HepG2 (cell line): ENCODE data around the gene RAB22A. TPM values are rescaled to one million over a fixed set of nuclear protein-coding genes. Genes with fewer than 3 reads are reported as not detected.

Experiments
- BORCS8-MEF2B ChIP-seq: sonication (generic); formaldehyde crosslinking; IDR thresholded peaks from 2 replicates; pipeline ENCODE4 v1.8.0; 2022; ENCODE audit warnings: mild to moderate bottlenecking, missing genetic modification reagents
- FOXA3 ChIP-seq: IDR thresholded peaks from 2 replicates; pipeline ENCODE4 v1.6.1; 2016; ENCODE audit warnings: missing genetic modification reagents, missing compliant biosample characterization
- FOXK1 ChIP-seq: sonication (generic); formaldehyde crosslinking; IDR thresholded peaks from 2 replicates; pipeline ENCODE4 v1.4.0; 2020; ENCODE audit warnings: low read depth, missing genetic modification reagents, borderline replicate concordance
- GABPB1 ChIP-seq: IDR thresholded peaks from 2 replicates; pipeline ENCODE4 v1.6.1; 2016; ENCODE audit warnings: mild to moderate bottlenecking, missing genetic modification reagents, moderate library complexity, missing compliant biosample characterization
- MAFK ChIP-seq, 2 experiments: IDR thresholded peaks in 1 of 2; conservative IDR thresholded peaks in 1 of 2; 2 replicates each; pipeline ENCODE4 v1.6.1; 2011; ENCODE audit warnings: improper control_type of control experiment in 2 of 2, low read length in 2 of 2
- MEIS1 ChIP-seq: sonication (generic); formaldehyde crosslinking; IDR thresholded peaks from 2 replicates; pipeline ENCODE4 v1.9.0; 2021; ENCODE audit warnings: mild to moderate bottlenecking, missing genetic modification reagents, moderate library complexity, borderline replicate concordance
- MEIS2 ChIP-seq: sonication (generic); formaldehyde crosslinking; IDR thresholded peaks from 2 replicates; pipeline ENCODE4 v1.9.0; 2021; ENCODE audit warnings: mild to moderate bottlenecking, missing genetic modification reagents
- POLR2G ChIP-seq: fragments of 200-400 bp; formaldehyde crosslinking; IDR thresholded peaks from 2 replicates; pipeline ENCODE4 v1.6.1; 2018; ENCODE audit warnings: mild to moderate bottlenecking, low read depth, low read length, moderate library complexity
- RXRA ChIP-seq: sonication (generic); formaldehyde crosslinking; IDR thresholded peaks from 2 replicates; pipeline ENCODE4 v1.5.1; 2020; ENCODE audit warnings: missing genetic modification reagents
- SYNCRIP ChIP-seq: fragments of 200-400 bp; formaldehyde crosslinking; IDR thresholded peaks from 2 replicates; pipeline ENCODE4 v1.6.1; 2018; ENCODE audit warnings: mild to moderate bottlenecking, low read depth, low read length; ENCODE audit not compliant: insufficient read depth
- TCF7L2 ChIP-seq: IDR thresholded peaks from 2 replicates; pipeline ENCODE4 v1.6.1; 2011; ENCODE audit warnings: mild to moderate bottlenecking, low read depth, low read length, moderate library complexity
- THAP11 ChIP-seq: IDR thresholded peaks from 2 replicates; pipeline ENCODE4 v1.6.1; 2016; ENCODE audit warnings: missing biosample characterization, missing genetic modification reagents
- TOE1 ChIP-seq: sonication (generic); formaldehyde crosslinking; IDR thresholded peaks from 2 replicates; pipeline ENCODE4 v1.4.0; 2020; ENCODE audit warnings: mild to moderate bottlenecking, missing genetic modification reagents
- WIZ ChIP-seq: sonication (generic); formaldehyde crosslinking; IDR thresholded peaks from 2 replicates; pipeline ENCODE4 v1.5.1; 2020; ENCODE audit warnings: mild to moderate bottlenecking, missing genetic modification reagents
- ZFP41 ChIP-seq: sonication (generic); formaldehyde crosslinking; IDR thresholded peaks from 2 replicates; pipeline ENCODE4 v1.4.0; 2020; ENCODE audit warnings: mild to moderate bottlenecking, missing genetic modification reagents, borderline replicate concordance
- ZMAT3 ChIP-seq: sonication (generic); formaldehyde crosslinking; conservative IDR thresholded peaks from 2 replicates; pipeline ENCODE4 v1.7.0; 2021; ENCODE audit warnings: missing genetic modification reagents
- ZNF317 ChIP-seq: sonication (generic); formaldehyde crosslinking; IDR thresholded peaks from 2 replicates; pipeline ENCODE4 v1.5.0; 2020; ENCODE audit warnings: mild to moderate bottlenecking, missing genetic modification reagents
- ZNF331 ChIP-seq: sonication (generic); formaldehyde crosslinking; IDR thresholded peaks from 2 replicates; pipeline ENCODE4 v1.4.0; 2020; ENCODE audit warnings: missing genetic modification reagents
- ZNF724P ChIP-seq: sonication (generic); formaldehyde crosslinking; IDR thresholded peaks from 2 replicates; pipeline ENCODE4 v1.8.0; 2022; ENCODE audit warnings: missing genetic modification reagents, borderline replicate concordance
- ZNF776 ChIP-seq: sonication (generic); formaldehyde crosslinking; IDR thresholded peaks from 2 replicates; pipeline ENCODE4 v1.4.0; 2020; ENCODE audit warnings: mild to moderate bottlenecking, missing genetic modification reagents
- ZSCAN9 ChIP-seq: IDR thresholded peaks from 2 replicates; pipeline ENCODE4 v1.6.1; 2016; ENCODE audit warnings: borderline replicate concordance
- polyA plus RNA-seq, 8 experiments: library from polyadenylated mRNA; depleted of rRNA in 3 of 8; stranded (reverse) in 7 of 8; unstranded in 1 of 8; fragments of >200 nt; fragmentation: Illumina TruSeq in 4 of 8; extraction: Trizol in 4 of 8; gene quantifications; 2 replicates each; pipeline versions ENCODE4 v1.2.1 to v1.2.3, GENCODE V29; 2011 to 2016; ENCODE audit warnings: low read depth in 4 of 8, missing spikeins in 1 of 8, mixed read lengths in 1 of 8; ENCODE audit not compliant: insufficient read depth in 1 of 8
- total RNA-seq, 5 experiments: library from RNA; depleted of rRNA; stranded (reverse); fragments of >200 nt; fragmentation: Illumina TruSeq; extraction: Trizol; gene quantifications; 2 replicates each; pipeline ENCODE4 v1.2.3, GENCODE V29; 2016; ENCODE audit warnings: low read depth in 1 of 5
- TF ChIP-seq, protein P1 (sequence below): sonication (generic); formaldehyde crosslinking; IDR thresholded peaks from 2 replicates; pipeline ENCODE4 v1.5.0; 2020; ENCODE audit warnings: mild to moderate bottlenecking, missing genetic modification reagents, borderline replicate concordance
- TF ChIP-seq, protein P2 (sequence below), 2 experiments: sonication (generic) in 1 of 2; formaldehyde crosslinking in 1 of 2; IDR thresholded peaks; 2 replicates each; pipeline versions ENCODE4 v1.4.0 to v1.6.1; 2016 to 2020; ENCODE audit warnings: borderline replicate concordance in 1 of 2, low read depth in 1 of 2, mild to moderate bottlenecking in 1 of 2, missing genetic modification reagents in 1 of 2

RAB22A gene
- total and polyA plus RNA-seq, 2 of the 13 experiments (the other 11 are each of a cell fraction or from before 2014, with no cell fraction given) = 10.7 to 11.2 TPM

DNA sequence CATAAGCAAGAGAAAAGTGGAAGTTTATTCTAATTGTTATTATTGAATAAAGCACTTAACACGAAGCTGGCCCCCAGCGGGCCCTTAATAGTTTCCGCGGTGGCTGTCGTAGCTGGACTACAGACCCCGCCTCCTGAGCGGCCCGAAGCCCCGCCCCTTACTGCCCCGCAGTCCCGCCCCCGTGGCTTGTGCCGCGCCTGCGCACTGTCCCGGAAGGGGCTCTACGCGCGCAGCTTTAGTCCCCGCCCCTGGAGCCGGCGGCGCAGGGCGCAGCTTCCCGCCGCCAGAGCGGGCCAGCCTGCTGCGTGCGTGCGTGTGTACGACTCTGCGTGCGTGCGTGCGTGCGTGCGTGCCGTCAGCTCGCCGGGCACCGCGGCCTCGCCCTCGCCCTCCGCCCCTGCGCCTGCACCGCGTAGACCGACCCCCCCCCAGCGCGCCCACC, 79.4 kb downstream of the RAB22A start, which contains the start of gene VAPB (continued):
- peak; percentile 42; the same call in 1 of the 2 replicates for TF ChIP-seq ZSCAN9 (CRISPR knock-in tag)
- peak; percentile 92 for TF ChIP-seq GABPB1 (CRISPR knock-in tag)
- peak; percentile 70 for TF ChIP-seq FOXA3
- peak; percentile 93 for TF ChIP-seq THAP11 (CRISPR knock-in tag)
- TF ChIP-seq TCF7L2 = no peak
- peak; percentile 84 for TF ChIP-seq ZNF331 (CRISPR knock-in tag)
- peak; percentile 17; the same call in 1 of the 2 replicates for TF ChIP-seq RXRA (CRISPR knock-in tag)
- peak; percentile 67; the same call in 1 of the 2 replicates for TF ChIP-seq MEIS1 (CRISPR knock-in tag)
- TF ChIP-seq ZFP41 = 0 out of 2 replicates have a peak, but pooled peaks have one; percentile 53
- TF ChIP-seq TOE1 (CRISPR knock-in tag) = no peak
- TF ChIP-seq POLR2G = peak; percentile 76
- TF ChIP-seq WIZ (CRISPR knock-in tag) = no peak
- TF ChIP-seq ZNF776 = peak; percentile 89; the same call in 1 of the 2 replicates
- TF ChIP-seq BORCS8-MEF2B (CRISPR knock-in tag) = peak; percentile 92
- TF ChIP-seq, protein P1, sequence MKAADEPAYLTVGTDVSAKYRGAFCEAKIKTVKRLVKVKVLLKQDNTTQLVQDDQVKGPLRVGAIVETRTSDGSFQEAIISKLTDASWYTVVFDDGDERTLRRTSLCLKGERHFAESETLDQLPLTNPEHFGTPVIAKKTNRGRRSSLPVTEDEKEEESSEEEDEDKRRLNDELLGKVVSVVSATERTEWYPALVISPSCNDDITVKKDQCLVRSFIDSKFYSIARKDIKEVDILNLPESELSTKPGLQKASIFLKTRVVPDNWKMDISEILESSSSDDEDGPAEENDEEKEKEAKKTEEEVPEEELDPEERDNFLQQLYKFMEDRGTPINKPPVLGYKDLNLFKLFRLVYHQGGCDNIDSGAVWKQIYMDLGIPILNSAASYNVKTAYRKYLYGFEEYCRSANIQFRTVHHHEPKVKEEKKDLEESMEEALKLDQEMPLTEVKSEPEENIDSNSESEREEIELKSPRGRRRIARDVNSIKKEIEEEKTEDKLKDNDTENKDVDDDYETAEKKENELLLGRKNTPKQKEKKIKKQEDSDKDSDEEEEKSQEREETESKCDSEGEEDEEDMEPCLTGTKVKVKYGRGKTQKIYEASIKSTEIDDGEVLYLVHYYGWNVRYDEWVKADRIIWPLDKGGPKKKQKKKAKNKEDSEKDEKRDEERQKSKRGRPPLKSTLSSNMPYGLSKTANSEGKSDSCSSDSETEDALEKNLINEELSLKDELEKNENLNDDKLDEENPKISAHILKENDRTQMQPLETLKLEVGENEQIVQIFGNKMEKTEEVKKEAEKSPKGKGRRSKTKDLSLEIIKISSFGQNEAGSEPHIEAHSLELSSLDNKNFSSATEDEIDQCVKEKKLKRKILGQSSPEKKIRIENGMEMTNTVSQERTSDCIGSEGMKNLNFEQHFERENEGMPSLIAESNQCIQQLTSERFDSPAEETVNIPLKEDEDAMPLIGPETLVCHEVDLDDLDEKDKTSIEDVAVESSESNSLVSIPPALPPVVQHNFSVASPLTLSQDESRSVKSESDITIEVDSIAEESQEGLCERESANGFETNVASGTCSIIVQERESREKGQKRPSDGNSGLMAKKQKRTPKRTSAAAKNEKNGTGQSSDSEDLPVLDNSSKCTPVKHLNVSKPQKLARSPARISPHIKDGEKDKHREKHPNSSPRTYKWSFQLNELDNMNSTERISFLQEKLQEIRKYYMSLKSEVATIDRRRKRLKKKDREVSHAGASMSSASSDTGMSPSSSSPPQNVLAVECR (CRISPR knock-in tag) = peak; percentile 92; the same call in 1 of the 2 replicates
- peak; percentile 27; the same call in 1 of the 2 replicates for TF ChIP-seq ZMAT3 (CRISPR knock-in tag)
- no peak; the same call in 1 of the 2 replicates for TF ChIP-seq MEIS2 (CRISPR knock-in tag)
- TF ChIP-seq MAFK (conservative IDR thresholded peaks at IDR 0.05 in 1 of 2, IDR thresholded peaks at IDR 0.05 in 1 of 2; ENCODE audit: low read length in 2 of 2) = no peak
- TF ChIP-seq ZNF317 = no peak
- TF ChIP-seq, protein P2, sequence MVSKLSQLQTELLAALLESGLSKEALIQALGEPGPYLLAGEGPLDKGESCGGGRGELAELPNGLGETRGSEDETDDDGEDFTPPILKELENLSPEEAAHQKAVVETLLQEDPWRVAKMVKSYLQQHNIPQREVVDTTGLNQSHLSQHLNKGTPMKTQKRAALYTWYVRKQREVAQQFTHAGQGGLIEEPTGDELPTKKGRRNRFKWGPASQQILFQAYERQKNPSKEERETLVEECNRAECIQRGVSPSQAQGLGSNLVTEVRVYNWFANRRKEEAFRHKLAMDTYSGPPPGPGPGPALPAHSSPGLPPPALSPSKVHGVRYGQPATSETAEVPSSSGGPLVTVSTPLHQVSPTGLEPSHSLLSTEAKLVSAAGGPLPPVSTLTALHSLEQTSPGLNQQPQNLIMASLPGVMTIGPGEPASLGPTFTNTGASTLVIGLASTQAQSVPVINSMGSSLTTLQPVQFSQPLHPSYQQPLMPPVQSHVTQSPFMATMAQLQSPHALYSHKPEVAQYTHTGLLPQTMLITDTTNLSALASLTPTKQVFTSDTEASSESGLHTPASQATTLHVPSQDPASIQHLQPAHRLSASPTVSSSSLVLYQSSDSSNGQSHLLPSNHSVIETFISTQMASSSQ (IDR thresholded peaks at IDR 0.05; ENCODE audit: low read depth) = no peak
- TF ChIP-seq, protein P2 (CRISPR knock-in tag; IDR thresholded peaks at IDR 0.05; ENCODE audit: borderline replicate concordance) = peak; percentile 67
- TF ChIP-seq SYNCRIP = no peak
- peak; percentile 87; the same call in 1 of the 2 replicates for TF ChIP-seq FOXK1 (CRISPR knock-in tag)
- TF ChIP-seq ZNF724P (CRISPR knock-in tag) = no peak
